ENCODE measurements around the gene SMIM5.

The SMIM5 gene

GRCh38 chr17:75595920-75596313 is 37.3 kb upstream of the SMIM5 start:
- no peak for TF ChIP-seq TAF1 (IDR thresholded peaks at IDR 0.05; ENCODE audit: low read depth)
- no peak for TF ChIP-seq FOXM1 (IDR thresholded peaks at IDR 0.05; ENCODE audit: borderline replicate concordance, low read depth)
- no peak for TF ChIP-seq NFIC (IDR thresholded peaks at IDR 0.05)

GRCh38 chr17:75596320-75597087 is 36.7 kb upstream of the SMIM5 start:
- no peak for TF ChIP-seq USF1 (IDR thresholded peaks at IDR 0.05)
- no peak for TF ChIP-seq YY1 (IDR thresholded peaks at IDR 0.05; ENCODE audit: low read depth)
- TF ChIP-seq CEBPB (IDR thresholded peaks at IDR 0.05) = no peak
- TF ChIP-seq MAX (IDR thresholded peaks at IDR 0.05) = no peak
- TF ChIP-seq EP300 (IDR thresholded peaks at IDR 0.05; ENCODE audit: borderline replicate concordance) = no peak
- TF ChIP-seq TCF12 (IDR thresholded peaks at IDR 0.05; ENCODE audit: low read depth) = no peak
- no peak for TF ChIP-seq RAD21 (IDR thresholded peaks at IDR 0.05; ENCODE audit: low read depth)

GRCh38 chr17:75601057-75601987 is 31.9 kb upstream of the SMIM5 start:
- TF ChIP-seq TAF1 (IDR thresholded peaks at IDR 0.05; ENCODE audit: low read depth) (no peak), CREB1 (IDR thresholded peaks at IDR 0.05; ENCODE audit: low read depth) (no peak), RAD21 (IDR thresholded peaks at IDR 0.05; ENCODE audit: low read depth) (peak; percentile 70), YY1 (IDR thresholded peaks at IDR 0.05; ENCODE audit: low read depth) (peak; percentile 49; the same call in 1 of the 2 replicates), REST (IDR thresholded peaks at IDR 0.05; ENCODE audit: low read depth) (no peak), NFIC (IDR thresholded peaks at IDR 0.05) (0 out of 2 replicates have a peak, but pooled peaks have one; percentile 23), TCF12 (IDR thresholded peaks at IDR 0.05; ENCODE audit: low read depth) (no peak), ZBTB7A (IDR thresholded peaks at IDR 0.05; ENCODE audit: low read depth) (0 out of 2 replicates have a peak, but pooled peaks have one; percentile 14), EGR1 (IDR thresholded peaks at IDR 0.05) (no peak), USF1 (IDR thresholded peaks at IDR 0.05) (no peak), FOXM1 (IDR thresholded peaks at IDR 0.05; ENCODE audit: borderline replicate concordance, low read depth) (no peak), EP300 (IDR thresholded peaks at IDR 0.05; ENCODE audit: borderline replicate concordance) (no peak), MAX (IDR thresholded peaks at IDR 0.05) (peak; percentile 69), TEAD4 (IDR thresholded peaks at IDR 0.05) (no peak), CEBPB (IDR thresholded peaks at IDR 0.05) (no peak)

- TF ChIP-seq REST (IDR thresholded peaks at IDR 0.05; ENCODE audit: low read depth) (no peak), CREB1 (IDR thresholded peaks at IDR 0.05; ENCODE audit: low read depth) (no peak), EGR1 (IDR thresholded peaks at IDR 0.05) (no peak), MAX (IDR thresholded peaks at IDR 0.05) (no peak), ZBTB7A (IDR thresholded peaks at IDR 0.05; ENCODE audit: low read depth) (no peak), USF1 (IDR thresholded peaks at IDR 0.05) (no peak), TCF12 (IDR thresholded peaks at IDR 0.05; ENCODE audit: low read depth) (no peak), CEBPB (IDR thresholded peaks at IDR 0.05) (no peak), TEAD4 (IDR thresholded peaks at IDR 0.05) (no peak), YY1 (IDR thresholded peaks at IDR 0.05; ENCODE audit: low read depth) (no peak), TAF1 (IDR thresholded peaks at IDR 0.05; ENCODE audit: low read depth) (no peak), NFIC (IDR thresholded peaks at IDR 0.05) (no peak)
Observed at GRCh38 chr17:75602644-75603043, 30.6 kb upstream of the SMIM5 start.

Data from Ishikawa (cell line).